VCaP (cell line): ENCODE data around the gene HSD17B4.
A peak's percentile ranks its signal among the peaks of the same experiment; 100 is the strongest.

Experiments
- H3K27ac ChIP-seq: fragments of 450-650 bp; 2 replicates; pipeline ENCODE4 v1.5.1; 2017
- CTCF ChIP-seq: fragments of 450-650 bp; conservative IDR thresholded peaks from 2 replicates; pipeline ENCODE4 v1.5.1; 2017; ENCODE audit warnings: mild to moderate bottlenecking, moderate library complexity

HSD17B4 gene, protein sequence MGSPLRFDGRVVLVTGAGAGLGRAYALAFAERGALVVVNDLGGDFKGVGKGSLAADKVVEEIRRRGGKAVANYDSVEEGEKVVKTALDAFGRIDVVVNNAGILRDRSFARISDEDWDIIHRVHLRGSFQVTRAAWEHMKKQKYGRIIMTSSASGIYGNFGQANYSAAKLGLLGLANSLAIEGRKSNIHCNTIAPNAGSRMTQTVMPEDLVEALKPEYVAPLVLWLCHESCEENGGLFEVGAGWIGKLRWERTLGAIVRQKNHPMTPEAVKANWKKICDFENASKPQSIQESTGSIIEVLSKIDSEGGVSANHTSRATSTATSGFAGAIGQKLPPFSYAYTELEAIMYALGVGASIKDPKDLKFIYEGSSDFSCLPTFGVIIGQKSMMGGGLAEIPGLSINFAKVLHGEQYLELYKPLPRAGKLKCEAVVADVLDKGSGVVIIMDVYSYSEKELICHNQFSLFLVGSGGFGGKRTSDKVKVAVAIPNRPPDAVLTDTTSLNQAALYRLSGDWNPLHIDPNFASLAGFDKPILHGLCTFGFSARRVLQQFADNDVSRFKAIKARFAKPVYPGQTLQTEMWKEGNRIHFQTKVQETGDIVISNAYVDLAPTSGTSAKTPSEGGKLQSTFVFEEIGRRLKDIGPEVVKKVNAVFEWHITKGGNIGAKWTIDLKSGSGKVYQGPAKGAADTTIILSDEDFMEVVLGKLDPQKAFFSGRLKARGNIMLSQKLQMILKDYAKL

GRCh38 chr5:119452373-119453039, at the start of gene HSD17B4:
HSD17B4 (plus strand) TSS chr5:119452497; CDS start chr5:119452576, 79 bp downstream.
- H3K27ac ChIP-seq = peak within 1 kb of the TSS; percentile 86
- no peak for TF ChIP-seq CTCF

- H3K27ac ChIP-seq = no peak overlapping the region
- TF ChIP-seq CTCF = no peak
These were observed 49.7 kb upstream of the HSD17B4 start for GRCh38 chr5:119402555-119402954.

GRCh38 chr5:119404033-119404432, 48.3 kb upstream of the HSD17B4 start:
- TF ChIP-seq CTCF = no peak
- no peak overlapping the region for H3K27ac ChIP-seq

GRCh38 chr5:119405419-119405818, 46.9 kb upstream of the HSD17B4 start:
- H3K27ac ChIP-seq = no peak overlapping the region
- TF ChIP-seq CTCF = no peak

DNA sequence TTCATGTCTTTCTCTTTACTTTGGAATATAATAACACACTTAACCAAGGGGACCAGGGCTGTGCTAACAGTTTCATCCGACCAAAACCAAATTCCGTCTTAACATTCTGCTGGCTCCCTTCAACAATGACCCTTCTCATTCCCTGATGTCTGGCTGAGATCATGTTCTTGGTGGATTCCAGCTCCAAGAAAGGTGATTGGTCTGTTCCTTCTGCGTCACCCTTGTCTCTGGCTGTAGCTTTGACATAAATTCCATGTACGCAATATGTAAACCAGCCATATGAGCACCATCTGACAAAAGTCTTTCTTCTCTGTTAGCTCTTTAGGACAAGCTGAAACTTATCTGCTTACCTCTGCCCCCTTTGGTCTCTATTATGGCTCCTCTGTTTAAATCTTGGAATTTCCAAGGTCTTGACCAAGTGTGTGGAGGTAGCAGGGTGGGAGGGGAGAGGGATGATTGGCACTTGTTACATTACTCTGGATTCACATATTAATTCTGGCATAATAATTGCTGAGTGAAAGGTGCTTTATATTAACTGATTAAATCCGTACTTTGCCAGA, 45.7 kb upstream of the HSD17B4 start:
- H3K27ac ChIP-seq = no peak overlapping the region

GRCh38 chr5:119409235-119409815, 43.0 kb upstream of the HSD17B4 start:
- TF ChIP-seq CTCF = no peak
- H3K27ac ChIP-seq = no peak overlapping the region

More for the DNA sequence above, 45.7 kb upstream of the HSD17B4 start:
- TF ChIP-seq CTCF = no peak
